ENCODE results near the gene HMGA1.

HMGA1 gene, protein sequence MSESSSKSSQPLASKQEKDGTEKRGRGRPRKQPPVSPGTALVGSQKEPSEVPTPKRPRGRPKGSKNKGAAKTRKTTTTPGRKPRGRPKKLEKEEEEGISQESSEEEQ

DNA sequence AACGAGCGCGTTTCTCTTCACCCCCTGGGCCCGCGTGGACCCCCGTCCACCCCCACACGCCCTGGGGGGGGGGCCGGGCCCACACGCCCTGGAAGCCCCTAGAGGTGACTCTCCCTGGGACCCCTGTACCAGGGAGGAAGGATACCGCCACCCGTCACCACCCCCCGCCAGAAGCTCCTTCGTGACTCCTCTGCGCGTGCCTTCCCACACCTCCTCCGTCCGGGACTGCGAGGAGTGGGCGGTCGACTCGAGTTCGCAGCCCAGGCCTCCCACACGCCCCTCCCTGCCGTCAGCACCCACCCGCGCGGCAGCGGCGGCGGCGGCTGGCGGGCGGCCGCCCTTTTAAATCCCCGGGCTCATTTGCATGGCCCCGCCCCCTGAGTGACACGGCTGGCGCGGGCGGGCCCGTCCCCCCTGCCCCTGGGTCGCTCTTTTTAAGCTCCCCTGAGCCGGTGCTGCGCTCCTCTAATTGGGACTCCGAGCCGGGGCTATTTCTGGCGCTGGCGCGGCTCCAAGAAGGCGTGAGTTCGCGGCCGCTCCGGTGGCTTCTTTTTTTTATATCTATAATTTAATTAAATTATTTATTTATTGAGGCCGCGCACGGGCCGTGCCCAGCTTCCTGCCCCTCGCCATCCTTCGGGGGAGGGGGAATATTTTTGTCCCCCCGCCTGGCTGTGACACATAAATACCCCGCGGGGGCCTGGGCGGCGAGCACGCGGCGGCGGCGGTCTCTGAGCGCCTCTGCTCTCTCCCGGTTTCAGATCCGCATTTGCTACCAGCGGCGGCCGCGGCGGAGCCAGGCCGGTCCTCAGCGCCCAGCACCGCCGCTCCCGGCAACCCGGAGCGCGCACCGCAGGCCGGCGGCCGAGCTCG, at the start of gene HMGA1:
Gene HMGA1 (plus strand): TSS at position 431 of the 873 bp plus-strand sequence. CDS start 3,908 bp downstream, outside the sequence.
- DNase-seq (ENCODE audit: low read depth) = peak; percentile 80
- peak within 1 kb of the TSS; percentile 71 for H3K4me3 ChIP-seq (ENCODE audit: low read depth, low read length)
- TF ChIP-seq, protein P1, sequence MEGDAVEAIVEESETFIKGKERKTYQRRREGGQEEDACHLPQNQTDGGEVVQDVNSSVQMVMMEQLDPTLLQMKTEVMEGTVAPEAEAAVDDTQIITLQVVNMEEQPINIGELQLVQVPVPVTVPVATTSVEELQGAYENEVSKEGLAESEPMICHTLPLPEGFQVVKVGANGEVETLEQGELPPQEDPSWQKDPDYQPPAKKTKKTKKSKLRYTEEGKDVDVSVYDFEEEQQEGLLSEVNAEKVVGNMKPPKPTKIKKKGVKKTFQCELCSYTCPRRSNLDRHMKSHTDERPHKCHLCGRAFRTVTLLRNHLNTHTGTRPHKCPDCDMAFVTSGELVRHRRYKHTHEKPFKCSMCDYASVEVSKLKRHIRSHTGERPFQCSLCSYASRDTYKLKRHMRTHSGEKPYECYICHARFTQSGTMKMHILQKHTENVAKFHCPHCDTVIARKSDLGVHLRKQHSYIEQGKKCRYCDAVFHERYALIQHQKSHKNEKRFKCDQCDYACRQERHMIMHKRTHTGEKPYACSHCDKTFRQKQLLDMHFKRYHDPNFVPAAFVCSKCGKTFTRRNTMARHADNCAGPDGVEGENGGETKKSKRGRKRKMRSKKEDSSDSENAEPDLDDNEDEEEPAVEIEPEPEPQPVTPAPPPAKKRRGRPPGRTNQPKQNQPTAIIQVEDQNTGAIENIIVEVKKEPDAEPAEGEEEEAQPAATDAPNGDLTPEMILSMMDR (conservative IDR thresholded peaks at IDR 0.05; ENCODE audit: low read depth, low read length) = no peak

DNA sequence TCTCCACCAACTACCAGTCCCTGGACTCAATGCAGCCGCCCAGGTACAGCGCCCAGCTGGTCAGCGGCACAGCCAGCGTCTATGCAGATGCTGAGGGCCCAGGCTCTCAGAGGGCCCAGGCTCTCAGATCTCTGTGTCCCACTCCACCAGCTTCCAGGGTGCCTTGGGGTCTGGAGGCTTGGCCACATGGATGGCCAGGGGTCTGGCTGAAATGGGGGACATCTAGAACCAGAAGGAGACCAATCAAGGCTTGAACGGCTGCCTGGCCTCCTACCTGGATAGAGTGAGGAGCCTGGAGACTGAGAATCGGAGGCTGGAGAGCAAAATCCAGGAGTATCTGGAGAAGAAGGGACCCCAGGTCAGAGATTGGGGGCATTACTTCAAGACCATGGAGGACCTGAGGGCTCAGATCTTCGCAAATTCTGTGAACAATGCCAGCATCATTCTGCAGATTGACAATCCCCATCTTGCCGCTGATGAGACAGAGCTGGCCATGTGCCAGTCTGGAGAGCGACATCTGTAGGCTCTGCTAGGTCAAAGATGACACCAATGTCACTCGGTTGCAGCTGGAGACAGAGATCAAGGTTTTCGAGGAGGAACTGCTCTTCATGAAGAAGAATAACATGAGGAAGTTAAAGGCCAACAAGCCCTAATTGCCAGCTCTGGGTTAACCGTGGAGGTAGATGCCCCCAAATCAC, 46.7 kb upstream of the HMGA1 start:
- DNase-seq (ENCODE audit: low read depth) = no peak
- H3K4me3 ChIP-seq (ENCODE audit: low read depth, low read length) = no peak overlapping the region
- TF ChIP-seq, protein P1 (conservative IDR thresholded peaks at IDR 0.05; ENCODE audit: low read depth, low read length) = no peak

DNA sequence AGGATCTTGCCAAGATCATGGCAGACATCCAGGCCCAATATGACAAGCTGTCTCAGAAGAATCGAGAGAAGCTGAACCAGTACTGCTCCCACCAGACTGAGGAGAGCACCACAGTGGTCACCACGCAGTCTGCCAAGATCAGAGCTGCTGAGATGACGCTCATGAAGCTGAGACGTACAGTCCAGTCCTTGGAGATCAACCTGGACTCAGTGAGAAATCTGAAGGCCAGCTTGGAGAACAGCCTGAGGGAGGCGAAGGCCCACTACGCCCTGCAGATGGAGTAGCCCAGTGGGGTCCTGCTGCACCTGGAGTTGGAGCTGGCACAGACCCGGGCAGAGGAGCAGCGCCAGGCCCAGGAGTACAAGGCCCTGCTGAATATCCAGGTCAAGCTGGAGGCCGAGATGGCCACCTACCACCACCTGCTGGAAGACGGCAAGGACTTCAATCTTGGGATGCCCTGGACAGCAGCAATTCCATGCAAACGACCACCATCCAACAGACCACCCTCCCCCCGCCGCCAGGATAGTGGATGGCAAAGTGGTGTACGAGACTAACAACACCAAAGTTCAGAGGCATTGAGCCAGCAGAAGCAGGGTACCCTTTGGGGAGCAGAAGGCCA, 46.1 kb upstream of the HMGA1 start:
- TF ChIP-seq, protein P1 (conservative IDR thresholded peaks at IDR 0.05; ENCODE audit: low read depth, low read length) = peak; percentile 13
- no peak overlapping the region for H3K4me3 ChIP-seq (ENCODE audit: low read depth, low read length)
- DNase-seq (ENCODE audit: low read depth) = no peak

DNA sequence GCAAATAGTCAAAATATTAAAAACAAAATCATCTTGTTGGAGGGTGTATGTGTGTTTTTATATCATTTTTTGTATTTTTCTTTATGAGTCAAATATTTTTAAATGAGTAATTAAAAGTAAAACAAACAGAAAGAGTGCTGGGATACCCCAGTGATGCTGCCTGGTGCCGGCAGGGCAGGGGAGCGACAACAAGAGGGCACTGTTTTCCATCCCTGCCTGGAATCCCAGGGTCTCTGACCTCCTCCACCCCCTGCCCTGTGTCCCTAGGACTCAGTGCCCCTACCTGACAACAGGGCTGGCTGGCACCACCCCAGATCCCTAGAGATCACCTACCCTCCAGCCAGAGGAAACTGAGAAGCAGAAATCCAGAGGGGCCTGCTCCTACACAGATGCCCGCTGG, 41.9 kb upstream of the HMGA1 start:
- TF ChIP-seq, protein P1 (conservative IDR thresholded peaks at IDR 0.05; ENCODE audit: low read depth, low read length) = peak; percentile 25
- DNase-seq (ENCODE audit: low read depth) = no peak
- no peak overlapping the region for H3K4me3 ChIP-seq (ENCODE audit: low read depth, low read length)

DNA sequence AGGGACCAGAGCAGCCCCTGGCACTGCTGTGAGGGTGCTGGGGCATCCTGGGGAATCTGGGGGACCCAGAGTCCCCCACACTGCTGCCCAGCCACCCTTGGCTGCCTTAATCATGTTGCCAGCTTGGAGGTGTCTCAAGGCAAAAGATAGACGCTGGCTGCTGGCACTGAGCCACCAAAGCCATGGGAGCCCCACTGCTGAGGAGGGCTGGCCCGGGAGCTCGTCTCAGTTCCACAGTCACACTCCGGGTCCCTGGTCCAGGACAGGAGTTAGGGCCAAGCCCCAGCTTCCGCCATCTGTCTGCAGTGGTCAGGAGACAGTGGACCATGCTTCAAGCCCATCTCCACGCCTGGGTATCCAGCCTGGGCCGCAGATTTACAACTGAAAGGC, 41.0 kb upstream of the HMGA1 start:
- TF ChIP-seq, protein P1 (conservative IDR thresholded peaks at IDR 0.05; ENCODE audit: low read depth, low read length) = no peak
- no peak overlapping the region for H3K4me3 ChIP-seq (ENCODE audit: low read depth, low read length)
- no peak for DNase-seq (ENCODE audit: low read depth)

DNA sequence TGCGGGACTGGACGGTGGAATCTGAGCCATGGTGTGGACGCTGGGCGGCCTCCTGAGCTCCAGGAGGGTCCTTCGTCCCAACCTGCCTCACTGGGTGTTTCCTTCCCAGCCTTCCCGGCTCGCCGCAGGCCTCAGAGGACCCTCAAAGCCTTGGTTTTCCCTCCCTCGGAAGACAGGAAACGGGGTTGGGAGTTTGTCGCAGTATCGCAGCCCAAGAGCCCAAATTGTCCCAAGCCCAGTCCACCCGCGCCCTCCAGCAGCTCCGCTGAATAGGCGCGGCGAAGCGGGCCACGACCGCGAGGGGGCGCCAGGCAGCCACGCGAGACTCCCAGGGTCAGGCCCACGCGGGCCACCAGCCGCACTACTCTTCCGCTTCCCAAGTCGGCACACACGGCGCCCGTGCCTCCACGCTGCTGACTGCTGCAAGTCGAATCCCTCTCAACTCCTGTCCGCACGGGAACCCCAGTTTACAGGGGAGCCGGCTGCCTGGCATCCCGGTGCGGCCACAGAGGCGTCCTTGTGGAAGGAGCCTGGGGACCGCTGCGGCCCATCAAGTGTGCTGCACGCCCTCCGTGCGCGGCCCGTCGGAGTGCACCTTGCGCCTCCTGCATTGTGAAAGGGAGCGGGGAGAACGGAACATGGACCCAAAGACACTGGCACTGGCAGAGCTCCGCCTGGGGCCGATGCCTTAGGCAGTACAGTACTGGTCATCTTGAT, 40.4 kb upstream of the HMGA1 start:
- TF ChIP-seq, protein P1 (conservative IDR thresholded peaks at IDR 0.05; ENCODE audit: low read depth, low read length) = peak; percentile 72
- DNase-seq (ENCODE audit: low read depth) = peak; percentile 70
- peak overlapping the region; percentile 61 for H3K4me3 ChIP-seq (ENCODE audit: low read depth, low read length)
